GM12878 (cell line): ENCODE results near the gene TBC1D10A. TPM values are rescaled to one million over a fixed set of nuclear protein-coding genes. Genes with fewer than 3 reads are reported as not detected.
A peak's percentile ranks its signal among the peaks of the same experiment; 100 is the strongest.

Experiments used
- BCL11A ChIP-seq: IDR thresholded peaks from 2 replicates; pipeline ENCODE4 v1.6.1; 2011; ENCODE audit warnings: low read depth, low read length
- BCLAF1 ChIP-seq: fragments of 450-650 bp; IDR thresholded peaks from 2 replicates; pipeline ENCODE4 v1.6.1; 2017; ENCODE audit warnings: antibody characterized with exemption, mild to moderate bottlenecking, moderate library complexity
- CBX5 ChIP-seq: sonication (generic); IDR thresholded peaks from 2 replicates; pipeline ENCODE4 v1.6.1; 2016; ENCODE audit warnings: low read depth, moderate library complexity, mild to moderate bottlenecking, inconsistent platforms
- CEBPB ChIP-seq, 2 experiments: fragments of 150-350 bp in 1 of 2; IDR thresholded peaks; 2 replicates each; pipeline ENCODE4 v1.6.1; 2012 to 2014; ENCODE audit warnings: low read depth in 2 of 2, low read length in 2 of 2, borderline replicate concordance in 1 of 2, inconsistent platforms in 1 of 2
- E2F8 ChIP-seq: fragments of 450-650 bp; IDR thresholded peaks from 2 replicates; pipeline ENCODE4 v1.6.1; 2018; ENCODE audit warnings: mild to moderate bottlenecking, low read depth, moderate library complexity; ENCODE audit not compliant: partially characterized antibody
- E4F1 ChIP-seq: fragments of 450-650 bp; IDR thresholded peaks from 2 replicates; pipeline ENCODE4 v1.6.1; 2018; ENCODE audit warnings: borderline replicate concordance, mild to moderate bottlenecking; ENCODE audit not compliant: partially characterized antibody
- KLF5 ChIP-seq: fragments of 450-650 bp; IDR thresholded peaks from 2 replicates; pipeline ENCODE4 v1.6.1; 2014; ENCODE audit warnings: mild to moderate bottlenecking; ENCODE audit not compliant: partially characterized antibody
- NFIC ChIP-seq: IDR thresholded peaks from 2 replicates; pipeline ENCODE4 v1.6.1; 2012; ENCODE audit warnings: low read depth, mild to moderate bottlenecking, inconsistent platforms, low read length, moderate library complexity
- NR2C2 ChIP-seq: IDR thresholded peaks from 2 replicates; pipeline ENCODE4 v1.6.1; 2011; ENCODE audit warnings: borderline replicate concordance, low read depth; ENCODE audit not compliant: control insufficient read depth, insufficient read length
- POLR2AphosphoS2 ChIP-seq: IDR thresholded peaks from 2 replicates; pipeline ENCODE4 v1.6.1; 2011; ENCODE audit warnings: low read depth, mild to moderate bottlenecking, low read length, improper control_type of control experiment, moderate library complexity
- RAD21 ChIP-seq: IDR thresholded peaks from 2 replicates; pipeline ENCODE4 v1.6.1; 2011; ENCODE audit warnings: mild to moderate bottlenecking, low read depth, low read length, moderate library complexity; ENCODE audit not compliant: insufficient read depth
- RB1 ChIP-seq: fragments of 450-650 bp; formaldehyde crosslinking; IDR thresholded peaks from 2 replicates; pipeline ENCODE4 v1.6.1; 2017; ENCODE audit warnings: mild to moderate bottlenecking, borderline replicate concordance
- REST ChIP-seq: IDR thresholded peaks from 2 replicates; pipeline ENCODE4 v1.6.1; 2012; ENCODE audit warnings: mild to moderate bottlenecking, low read depth, low read length
- SMARCA5 ChIP-seq: fragments of 450-650 bp; IDR thresholded peaks from 2 replicates; pipeline ENCODE4 v1.6.1; 2017; ENCODE audit warnings: mild to moderate bottlenecking
- SP1 ChIP-seq: IDR thresholded peaks from one replicate; pipeline ENCODE4 v1.6.1; 2011; ENCODE audit warnings: low read depth, low read length
- SUPT20H ChIP-seq: IDR thresholded peaks from 2 replicates; pipeline ENCODE4 v1.6.1; 2011; ENCODE audit warnings: low read depth, mild to moderate bottlenecking, low read length, moderate library complexity, borderline replicate concordance; ENCODE audit not compliant: control insufficient read depth
- YY1 ChIP-seq: IDR thresholded peaks from 2 replicates; pipeline ENCODE4 v1.6.1; 2011; ENCODE audit warnings: low read depth, mild to moderate bottlenecking, low read length
- polyA plus RNA-seq, 11 experiments: library from polyadenylated mRNA; depleted of rRNA in 4 of 11; unstranded in 6 of 11; stranded (reverse) in 5 of 11; fragments of >200 nt; fragmentation: Nextera tagmentation in 4 of 11; fragmentation: Illumina TruSeq in 1 of 11; extraction: Ambion mirVana in 4 of 11; extraction: Trizol in 1 of 11; gene quantifications; 1 replicate in 1 of 11; 2 replicates in 10 of 11; pipeline versions ENCODE4 v1.2.1 to v1.2.3, GENCODE V29; 2011 to 2016; ENCODE audit warnings: inconsistent platforms in 2 of 11, missing spikeins in 2 of 11, low read depth in 1 of 11
- total RNA-seq, 4 experiments: library from RNA; depleted of rRNA in 3 of 4; stranded (reverse); fragments of >200 nt in 3 of 4; fragmentation: Illumina TruSeq in 1 of 4; extraction: Trizol in 1 of 4; gene quantifications; 2 replicates each; pipeline versions ENCODE4 v1.2.1 to v1.2.3, GENCODE V29; 2013 to 2021

The TBC1D10A gene
- total and polyA plus RNA-seq, 10 of the 15 experiments (the other 5 are each of a cell fraction or from before 2014, with no cell fraction given) = 0.27 to 25.7 (median 15.3) TPM

GRCh38 chr22:30356449-30357235 lies 29.9 kb upstream of the TBC1D10A start, which contains the start of the genes CCDC157 and SF3A1 (continued):
- no peak for TF ChIP-seq SUPT20H
- TF ChIP-seq NR2C2 = no peak
- TF ChIP-seq BCLAF1 = no peak
- TF ChIP-seq NFIC = no peak
- TF ChIP-seq BCL11A = peak; percentile 6; the same call in 1 of the 2 replicates
- TF ChIP-seq RB1 = peak; percentile 86; the same call in 1 of the 2 replicates
- TF ChIP-seq SP1 = no peak
- TF ChIP-seq E4F1 = peak; percentile 42
- TF ChIP-seq CBX5 = no peak
- no peak for TF ChIP-seq CEBPB (IDR thresholded peaks at IDR 0.05; ENCODE audit: borderline replicate concordance in 1 of 2, low read depth in 2 of 2, low read length in 2 of 2)
- TF ChIP-seq YY1 = peak; percentile 96
- TF ChIP-seq E2F8 = no peak
- TF ChIP-seq REST = no peak
- TF ChIP-seq RAD21 = no peak
- peak; percentile 19 for TF ChIP-seq KLF5
- TF ChIP-seq POLR2AphosphoS2 = peak; percentile 93
- no peak for TF ChIP-seq SMARCA5
